Ishikawa (cell line): ENCODE measurements around the gene ZNF488.

ENCODE experiments used
- CEBPB ChIP-seq: IDR thresholded peaks from 2 replicates; pipeline ENCODE4 v1.6.1; 2012
- CREB1 ChIP-seq: IDR thresholded peaks from 2 replicates; pipeline ENCODE4 v1.6.1; 2012; ENCODE audit warnings: low read depth
- EGR1 ChIP-seq: IDR thresholded peaks from 2 replicates; pipeline ENCODE4 v1.6.1; 2012
- EP300 ChIP-seq: IDR thresholded peaks from 2 replicates; pipeline ENCODE4 v1.6.1; 2012; ENCODE audit warnings: borderline replicate concordance
- FOXM1 ChIP-seq: IDR thresholded peaks from 2 replicates; pipeline ENCODE4 v1.6.1; 2012; ENCODE audit warnings: low read depth, borderline replicate concordance
- MAX ChIP-seq: IDR thresholded peaks from 2 replicates; pipeline ENCODE4 v1.6.1; 2012
- NFIC ChIP-seq: IDR thresholded peaks from 2 replicates; pipeline ENCODE4 v1.6.1; 2012
- RAD21 ChIP-seq: IDR thresholded peaks from 2 replicates; pipeline ENCODE4 v1.6.1; 2012; ENCODE audit warnings: low read depth
- REST ChIP-seq: IDR thresholded peaks from 2 replicates; pipeline ENCODE4 v1.6.1; 2012; ENCODE audit warnings: low read depth, mild to moderate bottlenecking
- TAF1 ChIP-seq: IDR thresholded peaks from 2 replicates; pipeline ENCODE4 v1.6.1; 2012; ENCODE audit warnings: low read depth, mild to moderate bottlenecking
- TCF12 ChIP-seq: IDR thresholded peaks from 2 replicates; pipeline ENCODE4 v1.6.1; 2012; ENCODE audit warnings: low read depth
- TEAD4 ChIP-seq: IDR thresholded peaks from 2 replicates; pipeline ENCODE4 v1.6.1; 2012
- USF1 ChIP-seq: IDR thresholded peaks from 2 replicates; pipeline ENCODE4 v1.6.1; 2012
- YY1 ChIP-seq: IDR thresholded peaks from 2 replicates; pipeline ENCODE4 v1.6.1; 2012; ENCODE audit warnings: low read depth
- ZBTB7A ChIP-seq: IDR thresholded peaks from 2 replicates; pipeline ENCODE4 v1.6.1; 2012; ENCODE audit warnings: low read depth

Gene ZNF488

GRCh38 chr10:47370015-47370767 lies 13.9 kb downstream of the ZNF488 start:
- TF ChIP-seq TAF1: no peak
- TF ChIP-seq EP300: no peak
- no peak for TF ChIP-seq EGR1
- TF ChIP-seq TEAD4: no peak
- no peak for TF ChIP-seq RAD21
- no peak for TF ChIP-seq TCF12
- TF ChIP-seq NFIC: no peak

GRCh38 chr10:47369251-47369894 lies 14.7 kb downstream of the ZNF488 start:
- no peak for TF ChIP-seq TAF1
- no peak for TF ChIP-seq ZBTB7A
- no peak for TF ChIP-seq MAX
- TF ChIP-seq NFIC: no peak
- no peak for TF ChIP-seq CREB1
- TF ChIP-seq RAD21: no peak
- TF ChIP-seq YY1: no peak
- TF ChIP-seq EGR1: no peak
- no peak for TF ChIP-seq USF1
- TF ChIP-seq FOXM1: no peak
- TF ChIP-seq REST: no peak
- no peak for TF ChIP-seq TCF12
- TF ChIP-seq CEBPB: no peak
- TF ChIP-seq TEAD4: no peak
- TF ChIP-seq EP300: no peak

- TF ChIP-seq EP300: no peak
- no peak for TF ChIP-seq EGR1
- no peak for TF ChIP-seq RAD21
- no peak for TF ChIP-seq CREB1
- no peak for TF ChIP-seq FOXM1
- TF ChIP-seq CEBPB: no peak
- TF ChIP-seq ZBTB7A: no peak
- TF ChIP-seq TEAD4: no peak
- TF ChIP-seq TCF12: no peak
Measured at GRCh38 chr10:47368431-47369180, 15.5 kb downstream of the ZNF488 start.

- TF ChIP-seq YY1 (no peak), REST (no peak), TEAD4 (no peak), CEBPB (no peak), CREB1 (no peak), ZBTB7A (no peak), USF1 (no peak), MAX (no peak), TAF1 (no peak), TCF12 (no peak), FOXM1 (no peak)
Measured at GRCh38 chr10:47367646-47368045, 16.4 kb downstream of the ZNF488 start.

- TF ChIP-seq TCF12: no peak
- TF ChIP-seq USF1: no peak
- no peak for TF ChIP-seq MAX
- no peak for TF ChIP-seq ZBTB7A
- TF ChIP-seq CREB1: no peak
- no peak for TF ChIP-seq EP300
- TF ChIP-seq CEBPB: no peak
- TF ChIP-seq NFIC: no peak
- TF ChIP-seq EGR1: no peak
Measured at GRCh38 chr10:47366731-47367460, 17.2 kb downstream of the ZNF488 start.
